Loucy (cell line): ENCODE measurements around the gene ABCG1.

ENCODE experiments used
- CTCF ChIP-seq: fragments of 200-600 bp; sonication (generic); conservative IDR thresholded peaks from 2 replicates; pipeline ENCODE4 v1.5.1; 2014; ENCODE audit warnings: mild to moderate bottlenecking, antibody characterized with exemption, low read length
- EZH2phosphoT487 ChIP-seq: fragments of 200-600 bp; IDR thresholded peaks from 2 replicates; pipeline ENCODE4 v1.6.1; 2018; ENCODE audit warnings: antibody characterized with exemption, mild to moderate bottlenecking, moderate library complexity, borderline replicate concordance

- TF ChIP-seq CTCF (no peak), EZH2phosphoT487 (no peak)
These were observed 121.5 kb downstream of the ABCG1 start for GRCh38 chr21:42340187-42341050.
